NCI-H1436 treated with DMSO at 0.1 percent for 48 hours (cell line): ENCODE measurements around the gene WDR62.
A peak's percentile ranks its signal among the peaks of the same experiment; 100 is the strongest.

Experiments
- DNase-seq: peaks from one replicate; lab custom pipeline; 2025; lab: John Stamatoyannopoulos, UW

Gene WDR62

DNA sequence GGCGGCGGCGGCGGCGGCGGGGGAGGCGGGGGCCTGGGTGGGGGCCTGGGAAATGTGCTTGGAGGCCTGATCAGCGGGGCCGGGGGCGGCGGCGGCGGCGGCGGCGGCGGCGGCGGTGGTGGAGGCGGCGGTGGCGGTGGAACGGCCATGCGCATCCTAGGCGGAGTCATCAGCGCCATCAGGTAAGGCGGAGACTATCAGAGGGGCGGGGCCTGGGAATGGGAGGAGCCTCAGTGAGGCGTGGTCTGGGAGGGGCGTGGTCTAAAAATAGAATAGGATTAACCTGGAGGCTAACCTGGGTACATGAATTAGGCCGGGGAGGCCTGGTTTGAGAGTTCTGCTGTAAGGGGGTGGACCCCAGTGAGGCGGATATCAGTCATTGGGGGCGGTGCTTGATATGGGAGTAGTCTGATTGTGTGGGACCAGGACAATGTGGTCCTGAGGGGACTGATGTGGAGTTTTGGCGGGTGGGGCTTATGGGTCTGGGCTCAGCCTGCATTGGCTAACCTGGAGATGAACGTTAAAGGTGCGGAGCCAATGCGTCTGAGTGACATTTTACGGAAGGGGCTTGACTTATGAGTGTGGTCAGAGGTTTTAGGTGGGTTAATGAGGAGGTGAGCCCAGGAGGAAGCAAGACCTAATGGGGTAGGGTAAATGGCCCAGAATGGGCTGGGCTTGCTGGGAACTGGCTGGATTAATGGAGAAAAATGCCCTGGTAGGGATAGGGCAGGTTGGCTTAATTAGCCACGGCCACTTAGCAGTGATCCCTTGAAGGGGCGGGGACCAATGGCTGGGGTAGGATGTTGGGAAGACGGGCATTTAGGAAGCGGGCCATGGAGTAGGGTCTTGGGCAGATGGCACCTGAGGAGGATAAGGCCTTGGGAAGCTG is 86.6 kb downstream of the WDR62 start:
- DNase-seq: peak; percentile 66

DNA sequence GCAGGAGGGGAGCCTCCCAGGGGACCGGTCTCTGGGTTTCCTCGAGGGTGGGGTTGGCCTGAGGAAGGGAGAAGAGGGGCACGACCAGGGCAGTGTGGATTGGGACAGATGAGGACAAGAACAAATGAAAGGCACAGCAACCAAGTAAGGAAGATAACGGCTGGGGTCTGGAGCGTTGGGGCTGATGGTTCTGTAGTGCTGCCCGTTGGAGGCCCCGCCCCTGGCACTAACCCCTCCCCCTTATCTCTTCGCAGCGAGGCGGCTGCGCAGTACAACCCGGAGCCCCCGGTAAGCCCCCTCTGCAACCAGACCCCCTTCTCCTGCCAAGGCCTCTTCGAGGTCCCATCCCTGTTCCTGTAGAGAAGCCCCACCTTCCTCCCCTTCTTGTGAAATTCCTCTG is 87.3 kb downstream of the WDR62 start:
- no peak for DNase-seq

DNA sequence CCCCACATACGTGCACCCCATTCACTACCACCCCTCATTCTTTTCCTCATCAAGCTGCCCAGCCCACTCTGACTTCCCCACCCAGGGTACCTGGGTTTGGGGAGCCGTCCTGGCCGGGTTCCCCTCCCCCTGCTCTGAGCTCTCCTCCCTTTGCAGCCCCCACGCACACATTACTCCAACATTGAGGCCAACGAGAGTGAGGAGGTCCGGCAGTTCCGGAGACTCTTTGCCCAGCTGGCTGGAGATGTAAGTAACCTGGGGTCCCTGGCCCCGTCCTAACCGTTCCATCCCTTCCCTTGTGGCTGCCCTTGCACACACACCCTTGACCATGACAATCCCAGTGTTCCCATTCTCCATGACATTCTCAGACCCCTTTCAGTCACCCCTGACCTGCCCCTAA is 87.8 kb downstream of the WDR62 start:
- DNase-seq: no peak

DNA sequence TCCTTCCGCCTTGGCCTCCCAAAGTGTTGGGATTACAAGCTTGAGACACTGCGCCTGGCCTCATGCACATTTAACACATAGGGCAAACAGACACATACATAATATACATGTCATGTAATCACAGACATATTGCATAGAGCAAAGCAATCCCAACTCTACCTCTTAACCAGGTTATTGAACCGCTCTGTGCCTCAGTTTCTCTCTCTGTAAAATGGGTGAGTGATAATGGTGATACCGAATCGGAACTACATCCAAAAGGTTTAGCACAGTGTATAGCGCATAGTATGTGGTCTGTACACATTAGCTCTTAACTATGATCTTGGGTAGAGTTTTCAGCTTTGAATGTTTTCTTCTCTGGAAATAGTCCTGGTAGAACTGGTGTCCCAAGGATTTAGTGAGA is 89.9 kb downstream of the WDR62 start:
- DNase-seq: no peak

DNA sequence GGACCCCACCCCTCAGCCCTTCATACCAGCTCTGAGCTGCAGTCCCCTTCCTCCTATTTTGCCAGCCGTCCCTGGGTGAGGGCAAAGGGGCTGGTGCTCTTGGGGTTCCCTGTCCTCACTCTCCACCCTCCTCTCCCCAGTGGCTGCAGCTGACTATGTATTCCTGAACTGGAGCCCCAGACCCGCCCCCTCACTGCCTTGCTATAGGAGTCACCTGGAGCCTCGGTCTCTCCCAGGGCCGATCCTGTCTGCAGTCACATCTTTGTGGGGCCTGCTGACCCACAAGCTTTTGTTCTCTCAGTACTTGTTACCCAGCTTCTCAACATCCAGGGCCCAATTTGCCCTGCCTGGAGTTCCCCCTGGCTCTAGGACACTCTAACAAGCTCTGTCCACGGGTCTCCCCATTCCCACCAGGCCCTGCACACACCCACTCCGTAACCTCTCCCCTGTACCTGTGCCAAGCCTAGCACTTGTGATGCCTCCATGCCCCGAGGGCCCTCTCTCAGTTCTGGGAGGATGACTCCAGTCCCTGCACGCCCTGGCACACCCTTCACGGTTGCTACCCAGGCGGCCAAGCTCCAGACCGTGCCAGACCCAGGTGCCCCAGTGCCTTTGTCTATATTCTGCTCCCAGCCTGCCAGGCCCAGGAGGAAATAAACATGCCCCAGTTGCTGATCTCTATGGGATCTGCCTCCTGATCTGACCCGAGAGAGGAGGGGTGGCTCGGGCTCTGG is 95.1 kb downstream of the WDR62 start:
- DNase-seq: no peak

DNA sequence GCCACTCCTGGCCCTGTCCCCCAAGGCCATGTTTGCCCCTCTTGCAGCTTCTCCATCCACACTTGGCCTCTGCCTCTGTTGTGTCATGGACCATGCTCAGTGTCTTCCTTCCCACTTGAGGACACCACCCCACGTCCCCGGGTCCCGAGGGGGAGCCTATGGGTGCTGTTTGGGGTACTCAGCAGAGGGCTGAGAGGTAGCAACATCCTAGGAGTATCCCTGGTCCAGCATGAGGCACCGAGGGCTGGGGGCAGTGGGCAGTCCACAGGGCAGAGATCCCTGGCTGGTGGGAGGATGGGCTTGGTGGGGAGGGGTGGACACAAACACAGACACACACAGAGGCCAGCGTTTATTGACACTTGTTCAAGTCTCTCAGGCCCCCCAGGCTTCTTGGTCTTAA is 95.9 kb downstream of the WDR62 start:
- no peak for DNase-seq

DNA sequence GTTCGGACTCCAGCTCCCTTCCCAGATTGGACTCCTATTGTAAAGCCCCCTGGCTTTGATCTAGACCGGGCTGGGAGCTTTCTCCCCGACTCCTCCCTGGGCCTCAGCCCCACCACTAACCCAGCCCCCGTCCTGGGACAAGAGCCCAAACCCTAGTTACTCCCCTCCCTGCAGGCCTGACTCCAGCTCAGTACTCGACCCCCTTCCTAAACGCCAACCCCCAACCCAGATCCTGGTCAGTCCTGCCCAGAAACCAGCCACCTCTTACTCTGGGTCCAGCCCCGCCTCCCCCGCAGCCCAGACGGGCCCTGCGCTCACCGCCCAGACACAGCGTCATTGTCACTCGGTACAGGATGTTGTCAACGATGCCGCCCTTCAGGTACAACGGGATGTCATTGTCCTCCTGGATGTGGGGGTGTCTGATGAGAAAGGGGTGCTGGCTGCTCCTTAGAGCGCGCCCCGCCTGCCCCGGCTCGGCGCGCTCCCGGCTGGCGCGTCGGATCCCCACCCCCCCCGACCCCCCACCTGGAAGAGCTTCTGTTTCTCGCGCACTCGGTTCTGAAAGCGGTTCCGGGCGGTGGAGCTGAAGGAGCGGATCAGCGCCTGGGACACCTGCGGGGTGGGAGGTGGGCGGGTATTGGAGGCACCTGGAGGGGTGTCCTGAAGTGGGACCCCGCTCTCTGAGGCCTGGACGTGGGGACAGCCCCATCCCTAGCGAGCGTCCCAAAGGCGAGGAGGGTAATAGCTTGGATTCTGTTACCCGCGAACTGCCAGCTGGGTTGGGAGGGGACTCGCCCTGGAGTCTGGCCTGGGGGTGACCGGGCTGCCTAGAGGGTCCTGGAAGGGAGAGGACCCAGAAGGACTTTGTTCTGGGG is 96.7 kb downstream of the WDR62 start:
- no peak for DNase-seq

DNA sequence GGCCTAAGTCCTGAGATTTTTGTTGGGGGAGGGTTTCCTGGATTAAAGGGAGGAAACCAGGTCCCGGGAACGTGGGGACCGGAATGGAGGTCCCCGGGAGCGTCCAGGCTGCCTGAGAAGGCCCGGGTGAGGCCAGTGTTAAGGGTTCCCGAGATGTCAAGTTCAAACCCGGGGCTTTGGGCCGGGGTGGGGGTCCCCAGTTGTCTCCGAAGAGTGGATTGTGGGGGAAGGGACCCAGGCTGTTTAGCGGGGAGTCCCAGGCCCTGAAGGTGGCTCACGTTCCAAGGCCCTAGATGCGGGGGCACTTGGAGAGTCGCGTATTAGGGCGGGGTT is 97.3 kb downstream of the WDR62 start:
- no peak for DNase-seq

DNA sequence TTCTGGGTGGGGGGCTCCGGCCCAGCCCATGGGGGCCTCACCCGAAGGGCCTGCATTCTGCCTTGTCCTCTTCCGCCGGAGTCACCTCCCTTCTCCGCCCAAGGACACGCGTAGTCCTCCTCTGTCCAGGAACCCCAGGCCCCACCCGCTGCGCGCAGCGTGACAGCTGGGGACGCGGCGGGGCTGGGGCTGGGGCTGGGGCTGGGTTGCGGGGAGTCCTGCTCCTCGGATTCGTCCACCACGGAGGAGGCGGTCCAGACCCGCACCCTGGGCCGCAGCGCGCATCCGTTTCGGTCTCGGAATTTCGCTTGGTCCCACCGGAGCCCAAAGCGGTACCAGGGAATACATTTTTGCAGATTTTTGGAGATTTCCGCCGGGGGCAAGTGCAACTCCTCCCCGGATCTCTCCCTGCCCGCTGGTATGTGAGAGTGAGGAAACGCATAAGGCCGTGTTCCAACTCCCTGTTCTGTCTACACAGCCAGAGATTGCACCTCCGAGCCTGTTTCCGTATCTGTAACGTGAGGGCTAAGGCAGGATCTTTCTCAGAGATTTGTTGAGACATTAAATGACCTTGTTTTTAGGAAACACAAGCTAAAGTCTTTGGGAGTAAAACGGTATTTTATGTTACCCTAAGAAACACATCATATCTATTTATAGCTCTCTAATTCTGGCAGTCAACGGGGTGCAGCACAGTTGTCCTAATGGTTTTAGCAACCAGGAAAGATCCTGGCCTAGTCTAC is 97.8 kb downstream of the WDR62 start, which contains the start of gene COX7A1:
Gene COX7A1 (minus strand): TSS at position 96 of the 740 bp plus-strand sequence. CDS start 40 bp downstream, at position 56.
- DNase-seq: no peak

DNA sequence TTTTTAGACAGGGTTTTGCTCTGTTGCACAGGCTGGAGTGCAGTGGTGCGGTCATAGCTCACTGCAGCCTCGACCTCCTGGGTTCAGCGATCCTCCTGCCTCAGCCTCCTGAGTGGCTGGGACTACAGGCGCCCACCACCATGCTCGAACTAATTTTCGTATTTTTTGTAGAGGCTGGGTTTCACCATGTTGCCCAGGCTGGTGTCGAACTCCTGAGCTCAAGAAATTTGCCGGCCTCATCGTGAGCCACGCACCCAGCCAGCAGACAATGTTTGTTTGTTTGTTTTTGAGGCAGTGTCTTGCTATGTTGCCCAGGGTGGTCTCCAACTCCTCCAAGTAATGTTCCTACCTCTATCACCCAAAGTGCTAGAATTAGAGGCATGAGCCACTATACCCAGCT is 98.4 kb downstream of the WDR62 start:
- DNase-seq: no peak
